GM23248 (cell line): Measurements from ENCODE around the gene H6PD. TPM values are rescaled to one million over a fixed set of nuclear protein-coding genes. Genes with fewer than 3 reads are reported as not detected.

ENCODE experiments used
- DNase-seq: peaks from one replicate; pipeline ENCODE4 v3.0.0-alpha.2; 2015
- H2AFZ ChIP-seq: fragments of 200-600 bp; sonication (generic); 2 replicates; pipeline ENCODE4 v1.6.1; 2016; ENCODE audit warnings: antibody characterized with exemption
- H3F3A ChIP-seq: fragments of 200-600 bp; sonication (generic); 2 replicates; pipeline ENCODE4 v1.6.1; 2016; ENCODE audit warnings: mild to moderate bottlenecking, antibody characterized with exemption, mixed run types; ENCODE audit not compliant: insufficient read depth
- H3K27ac ChIP-seq: fragments of 200-600 bp; sonication (generic); 2 replicates; pipeline ENCODE4 v1.5.1; 2016; ENCODE audit warnings: mild to moderate bottlenecking
- H3K27me3 ChIP-seq: fragments of 200-600 bp; sonication (generic); replicated peaks from 2 replicates; pipeline ENCODE4 v1.6.1; 2016; ENCODE audit warnings: mild to moderate bottlenecking; ENCODE audit not compliant: insufficient read depth
- H3K36me3 ChIP-seq: fragments of 200-600 bp; sonication (generic); 2 replicates; pipeline ENCODE4 v1.6.1; 2016; ENCODE audit warnings: low read depth, mild to moderate bottlenecking
- H3K4me1 ChIP-seq: fragments of 200-600 bp; sonication (generic); 2 replicates; pipeline ENCODE4 v1.6.1; 2016; ENCODE audit warnings: mild to moderate bottlenecking; ENCODE audit not compliant: insufficient read depth
- H3K4me2 ChIP-seq: fragments of 200-600 bp; sonication (generic); one replicate; pipeline ENCODE4 v1.6.1; 2016; ENCODE audit warnings: mild to moderate bottlenecking; ENCODE audit not compliant: unreplicated experiment
- H3K4me3 ChIP-seq: fragments of 200-600 bp; sonication (generic); 2 replicates; pipeline ENCODE4 v1.5.1; 2016; ENCODE audit warnings: mild to moderate bottlenecking
- H3K79me2 ChIP-seq: fragments of 200-600 bp; sonication (generic); 2 replicates; pipeline ENCODE4 v1.6.1; 2016; ENCODE audit warnings: mild to moderate bottlenecking; ENCODE audit not compliant: insufficient read depth
- H3K9ac ChIP-seq: fragments of 200-600 bp; sonication (generic); 2 replicates; pipeline ENCODE4 v1.6.1; 2016; ENCODE audit warnings: mild to moderate bottlenecking
- H3K9me2 ChIP-seq: fragments of 200-600 bp; sonication (generic); 2 replicates; pipeline ENCODE4 v1.6.1; 2016; ENCODE audit warnings: mixed run types, mild to moderate bottlenecking, moderate library complexity; ENCODE audit not compliant: insufficient read depth
- H3K9me3 ChIP-seq: fragments of 200-600 bp; sonication (generic); one replicate; pipeline ENCODE4 v1.6.1; 2017; ENCODE audit warnings: low read depth
- H4K20me1 ChIP-seq: fragments of 200-600 bp; sonication (generic); 2 replicates; pipeline ENCODE4 v1.6.0; 2016; ENCODE audit not compliant: insufficient read depth
- EZH2 ChIP-seq: fragments of 200-600 bp; sonication (generic); IDR thresholded peaks from 2 replicates; pipeline ENCODE4 v1.6.1; 2018; ENCODE audit warnings: antibody characterized with exemption, mild to moderate bottlenecking; ENCODE audit not compliant: insufficient read depth, poor library complexity, severe bottlenecking
- EZH2phosphoT487 ChIP-seq: fragments of 200-600 bp; sonication (generic); IDR thresholded peaks from 2 replicates; pipeline ENCODE4 v1.6.1; 2018; ENCODE audit warnings: antibody characterized with exemption, moderate library complexity, mild to moderate bottlenecking, low read depth; ENCODE audit not compliant: insufficient read depth
- WGBS, 2 experiments: methylation state at CpG; one replicate each; pipeline ENCODE4 v1.1.6; 2015 to 2017; ENCODE audit warnings: low lambda C conversion rate in 2 of 2, low coverage in 1 of 2; ENCODE audit errors: missing lambda C conversion rate in 2 of 2; 5-methylcytosine and 5-hydroxymethylcytosine counted together
- in situ Hi-C: fragments of 300-500 bp; cut with MboI; formaldehyde crosslinking; loops from 2 replicates; pipeline ENCODE4 v1.15.0; 2020
- polyA plus RNA-seq: library from polyadenylated mRNA; unstranded; fragments of >200 nt; fragmentation: Nextera tagmentation; extraction: Ambion mirVana; gene quantifications from 2 replicates; pipeline ENCODE4 v1.2.1, GENCODE V29; 2016
- total RNA-seq: library from RNA; depleted of rRNA; stranded (reverse); fragments of >200 nt; shearing (Covaris generic); gene quantifications from 2 replicates; pipeline ENCODE4 v1.2.3, GENCODE V29; 2014

H6PD gene
- total and polyA plus RNA-seq, 2 experiments from 2014 or later: 16.1 to 29.6 TPM

GRCh38 chr1:9311029-9311428, 76.5 kb downstream of the H6PD start:
- TF ChIP-seq EZH2phosphoT487: no peak
- no peak for TF ChIP-seq EZH2
- Histone ChIP-seq H3F3A (peaks cover 9% of the 10 kb centered on the region; the same call in 1 of the 2 replicates), H3K9ac (no peak overlapping the region), H3K9me3 (no peaks in the 10 kb centered on the region), H3K36me3 (no peaks in the 10 kb centered on the region), H4K20me1 (no peaks in the 10 kb centered on the region), H3K4me1 (peaks cover 9% of the 10 kb centered on the region), H2AFZ (no peak overlapping the region), H3K9me2 (no peaks in the 10 kb centered on the region), H3K4me2 (no peak overlapping the region), H3K79me2 (peaks cover 99% of the 10 kb centered on the region), H3K27ac (no peak overlapping the region), H3K27me3 (no peaks in the 10 kb centered on the region), H3K4me3 (no peak overlapping the region)
- in situ Hi-C loops: no loop called here
- 91 to 93% methylated on average over 9 to 10 of the region's 10 CpGs for WGBS, 2 experiments
- no peak for DNase-seq

- TF ChIP-seq EZH2 (no peak), EZH2phosphoT487 (no peak)
- H3F3A ChIP-seq: peaks cover 9% of the 10 kb centered on the region; the same call in 1 of the 2 replicates
- no peak overlapping the region for H2AFZ ChIP-seq
- no peak overlapping the region for H3K4me3 ChIP-seq
- no peaks in the 10 kb centered on the region for H3K9me3 ChIP-seq
- no peaks in the 10 kb centered on the region for H4K20me1 ChIP-seq
- no peaks in the 10 kb centered on the region for H3K27me3 ChIP-seq
- peaks cover 99% of the 10 kb centered on the region for H3K79me2 ChIP-seq
- WGBS, 2 experiments: 93% methylated on average over 9 of the region's 9 CpGs
- no peak overlapping the region for H3K9ac ChIP-seq
- peaks cover 11% of the 10 kb centered on the region for H3K4me1 ChIP-seq
- DNase-seq: no peak
- H3K9me2 ChIP-seq: no peaks in the 10 kb centered on the region
- in situ Hi-C loops: no loop called here
- no peak overlapping the region for H3K4me2 ChIP-seq
- H3K27ac ChIP-seq: no peak overlapping the region
- H3K36me3 ChIP-seq: no peaks in the 10 kb centered on the region
These were observed 76.9 kb downstream of the H6PD start for GRCh38 chr1:9311479-9311878.

- Histone ChIP-seq H4K20me1 (no peaks in the 10 kb centered on the region), H3K79me2 (peaks cover 99% of the 10 kb centered on the region), H3K27me3 (no peaks in the 10 kb centered on the region), H3K9me3 (no peaks in the 10 kb centered on the region), H3K4me2 (no peak overlapping the region), H2AFZ (no peak overlapping the region), H3K9ac (no peak overlapping the region), H3K27ac (no peak overlapping the region), H3K4me3 (no peak overlapping the region), H3K4me1 (peaks cover 16% of the 10 kb centered on the region), H3K9me2 (no peaks in the 10 kb centered on the region), H3F3A (peaks cover 14% of the 10 kb centered on the region; the same call in 1 of the 2 replicates), H3K36me3 (no peaks in the 10 kb centered on the region)
- TF ChIP-seq EZH2phosphoT487 (no peak), EZH2 (no peak)
- no peak for DNase-seq
- 89 to 92% methylated on average over 18 of the region's 18 CpGs for WGBS, 2 experiments
- in situ Hi-C loops: no loop called here
These were observed 77.7 kb downstream of the H6PD start for GRCh38 chr1:9312168-9312720.

- Histone ChIP-seq H3K4me2 (no peak overlapping the region), H3K27ac (no peak overlapping the region), H3K36me3 (no peaks in the 10 kb centered on the region), H3K4me1 (peaks cover 26% of the 10 kb centered on the region), H3K79me2 (peaks cover 99% of the 10 kb centered on the region), H3K4me3 (no peak overlapping the region), H3K27me3 (no peaks in the 10 kb centered on the region), H3K9me2 (no peaks in the 10 kb centered on the region), H3K9me3 (no peaks in the 10 kb centered on the region), H3K9ac (no peak overlapping the region), H4K20me1 (no peaks in the 10 kb centered on the region), H3F3A (peaks cover 16% of the 10 kb centered on the region; the same call in 1 of the 2 replicates), H2AFZ (no peak overlapping the region)
- WGBS, 2 experiments: 82 to 89% methylated on average over 11 of the region's 11 CpGs
- no peak for DNase-seq
- TF ChIP-seq EZH2phosphoT487: no peak
- TF ChIP-seq EZH2: no peak
- in situ Hi-C loops: no loop called here
These were observed 79.0 kb downstream of the H6PD start for GRCh38 chr1:9313576-9313975.

DNA sequence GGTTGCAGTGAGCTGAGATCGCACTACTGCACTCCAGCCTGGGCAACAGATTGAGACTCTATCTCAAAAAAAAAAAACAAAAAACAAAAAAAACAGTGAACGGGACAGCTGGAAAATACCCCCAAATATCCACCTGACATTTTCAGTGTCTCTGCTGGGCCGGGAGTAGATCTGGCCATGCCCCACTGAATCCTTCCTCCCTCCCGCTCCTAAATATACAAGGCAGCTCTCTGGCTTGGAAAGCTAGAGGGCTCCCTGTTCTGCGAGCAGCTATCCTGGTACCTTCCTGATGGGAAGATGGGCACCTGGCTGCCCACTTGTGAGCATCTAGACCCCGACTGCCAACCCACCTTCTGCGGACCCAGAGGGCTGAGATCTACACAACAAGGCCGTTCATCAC, 79.5 kb downstream of the H6PD start:
- peaks cover 99% of the 10 kb centered on the region for H3K79me2 ChIP-seq
- 76 to 82% methylated on average over 8 of the region's 8 CpGs for WGBS, 2 experiments
- no peaks in the 10 kb centered on the region for H4K20me1 ChIP-seq
- H3F3A ChIP-seq: peaks cover 16% of the 10 kb centered on the region; the same call in 1 of the 2 replicates
- H3K36me3 ChIP-seq: no peaks in the 10 kb centered on the region
- H3K9ac ChIP-seq: no peak overlapping the region
- no peak overlapping the region for H3K4me3 ChIP-seq
- no peaks in the 10 kb centered on the region for H3K9me2 ChIP-seq
- no peak overlapping the region for H3K27ac ChIP-seq
- DNase-seq: no peak
- TF ChIP-seq EZH2phosphoT487: no peak
- no peak for TF ChIP-seq EZH2
- H3K4me1 ChIP-seq: peaks cover 26% of the 10 kb centered on the region
- in situ Hi-C loops: no loop called here
- no peak overlapping the region for H2AFZ ChIP-seq
- no peak overlapping the region for H3K4me2 ChIP-seq
- H3K27me3 ChIP-seq: no peaks in the 10 kb centered on the region
- no peaks in the 10 kb centered on the region for H3K9me3 ChIP-seq
